Pancreas (tissue), 10 donors: ENCODE results near the gene GABARAPL2. TPM values are rescaled to one million over a fixed set of nuclear protein-coding genes. Genes with fewer than 3 reads are reported as not detected.

Experiments used
- ATAC-seq, 4 donors: fragments of 200-7000 bp; cut with Tn5 transposase; one replicate each; pipeline versions ENCODE4 v1.8.0 to v1.9.1; 2020; ENCODE audit warnings: mild to moderate bottlenecking in 4 of 4, moderate library complexity in 4 of 4
- DNase-seq, 6 donors: peaks; one replicate each; pipeline ENCODE4 v3.0.0-alpha.2; 2020
- FAIRE-seq: peaks from 2 replicates; lab custom pipeline; 2012; peaks lifted over from hg19 to GRCh38; lab: Jason Lieb, UNC
- H3K27ac ChIP-seq, 4 donors: fragments of 200-600 bp; sonication (generic); 1 replicate in 3 of 4; 2 replicates in 1 of 4; pipeline versions ENCODE4 v1.5.0 to v1.8.0; 2020
- H3K27me3 ChIP-seq, 4 donors: fragments of 200-600 bp; one replicate each; pipeline ENCODE4 v1.8.0; 2021
- H3K36me3 ChIP-seq, 3 donors: fragments of 200-600 bp; sonication (generic) in 1 of 3; one replicate each; pipeline versions ENCODE4 v1.5.0 to v1.8.0; 2020 to 2021
- H3K4me1 ChIP-seq, 3 donors: fragments of 200-600 bp; one replicate each; pipeline ENCODE4 v1.8.0; 2021
- H3K4me3 ChIP-seq, 4 donors: fragments of 200-600 bp; sonication (generic) in 2 of 4; one replicate each; pipeline versions ENCODE4 v1.5.0 to v1.8.0; 2020 to 2021
- H3K9me3 ChIP-seq, 4 donors: fragments of 200-600 bp; one replicate each; pipeline ENCODE4 v1.8.0; 2021
- CTCF ChIP-seq, 4 donors: fragments of 200-600 bp; sonication (generic) in 3 of 4; IDR thresholded peaks; one replicate each; pipeline versions ENCODE4 v1.5.0 to v1.8.0; 2021; ENCODE audit warnings: antibody characterized with exemption in 4 of 4
- WGBS, 2 donors: extraction: QIAGEN DNeasy Blood & Tissue Kit; methylation state at CpG; one replicate each; pipeline ENCODE4 v1.1.7; 2013; 5-methylcytosine and 5-hydroxymethylcytosine counted together
- intact Hi-C, 3 donors: fragments of 100-400 bp; cut with DNase I; formaldehyde crosslinking; loops; one replicate each; pipeline versions ENCODE4 v1.11.1 to v1.14.2; 2022
- polyA plus RNA-seq, 2 donors: library from polyadenylated mRNA; stranded (reverse); fragments of 200-250 nt; gene quantifications; one replicate each; pipeline ENCODE4 v1.2.3, GENCODE V29; 2013
- total RNA-seq, 6 donors: library from RNA; stranded (reverse); fragmentation: NEBNext Ultra II Directional in 4 of 6; extraction: Animal tissue kit (Norgen Biotek cat#: 25700) in 4 of 6; gene quantifications; one replicate each; pipeline versions ENCODE4 v1.2.1 to v1.2.4, GENCODE V29; 2021 to 2023
- donor health status: healthy with polysubstance abuse.
- donor health status: DM: no; HTN: no; CAD: no; lungs with moderate emphysema.
- donor health status: DM: no; HTN: no; CAD: no.
- donor health status: control.
- donor health status: control.
- donor health status: Bipolar disorder and iron deficiency.
- donor health status: DM: yes; HTN: yes; CAD: no.
- donor health status: DM: no; HTN: no; CAD: no.
- donor health status: DM: no; HTN: no; CAD: no.
- donor health status: DM: yes; HTN: yes; CAD: no.

The GABARAPL2 gene
- total and polyA plus RNA-seq, 8 donors = 29.9 to 117 (median 40.3) TPM

DNA sequence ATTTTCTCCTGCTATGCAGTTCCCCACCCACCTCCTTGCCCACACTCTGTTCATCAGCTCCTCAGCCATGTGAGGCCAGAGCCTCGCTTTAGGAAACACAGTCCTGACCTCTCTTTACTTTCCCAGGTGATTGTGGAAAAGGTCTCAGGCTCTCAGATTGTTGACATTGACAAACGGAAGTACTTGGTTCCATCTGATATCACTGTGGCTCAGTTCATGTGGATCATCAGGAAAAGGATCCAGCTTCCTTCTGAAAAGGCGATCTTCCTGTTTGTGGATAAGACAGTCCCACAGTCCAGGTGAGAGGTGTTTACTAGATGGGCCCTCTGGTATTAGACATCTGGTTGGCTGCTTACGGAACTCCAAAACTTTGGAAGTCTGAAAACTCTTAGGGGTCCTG, 1.7 kb downstream of the GABARAPL2 start:
- intact Hi-C loops = no loop called here
- no peak for FAIRE-seq
- Histone ChIP-seq H3K36me3 (peaks cover 0 to 28% (median 5%) of the 10 kb centered on the region in 3 donors), H3K27me3 (no peaks in the 10 kb centered on the region), H3K4me3 (no peak overlapping the region), H3K9me3 (no peaks in the 10 kb centered on the region), H3K27ac (no peak overlapping the region), H3K4me1 (peaks cover 0 to 23% (median 9%) of the 10 kb centered on the region in 3 donors)
- no peak for DNase-seq
- WGBS, 2 donors = 73 to 85% methylated on average over 4 of the region's 4 CpGs
- ATAC-seq = no peak
- TF ChIP-seq CTCF (IDR thresholded peaks at IDR 0.05) = no peak

- peaks cover 0 to 51% (median 10%) of the 10 kb centered on the region in 3 donors for H3K36me3 ChIP-seq
- H3K9me3 ChIP-seq = no peaks in the 10 kb centered on the region
- no peak overlapping the region for H3K4me3 ChIP-seq
- no peak for FAIRE-seq
- TF ChIP-seq CTCF (IDR thresholded peaks at IDR 0.05) = no peak
- no peak for DNase-seq
- H3K4me1 ChIP-seq = peaks cover 0 to 20% (median 9%) of the 10 kb centered on the region in 3 donors
- H3K27me3 ChIP-seq = no peaks in the 10 kb centered on the region
- H3K27ac ChIP-seq = peak overlapping the region in 1 of 4 donors; percentile 45
- no peak for ATAC-seq
- intact Hi-C loops = no loop called here
- WGBS, 2 donors = 63 to 69% methylated on average over 5 of the region's 5 CpGs
Measured at GRCh38 chr16:75570396-75571065, 4.4 kb downstream of the GABARAPL2 start.

GRCh38 chr16:75572864-75573542, 6.8 kb downstream of the GABARAPL2 start:
- H3K27me3 ChIP-seq = no peaks in the 10 kb centered on the region
- no peak overlapping the region for H3K4me3 ChIP-seq
- FAIRE-seq (no peak), ATAC-seq (no peak), DNase-seq (no peak)
- peaks cover 0 to 16% (median 0%) of the 10 kb centered on the region in 3 donors for H3K4me1 ChIP-seq
- no peak overlapping the region for H3K27ac ChIP-seq
- no peak for TF ChIP-seq CTCF (IDR thresholded peaks at IDR 0.05)
- peaks cover 0 to 65% (median 10%) of the 10 kb centered on the region in 3 donors for H3K36me3 ChIP-seq
- intact Hi-C loops = no loop called here
- WGBS, 2 donors = 74 to 78% methylated on average over 3 of the region's 3 CpGs
- H3K9me3 ChIP-seq = no peaks in the 10 kb centered on the region

DNA sequence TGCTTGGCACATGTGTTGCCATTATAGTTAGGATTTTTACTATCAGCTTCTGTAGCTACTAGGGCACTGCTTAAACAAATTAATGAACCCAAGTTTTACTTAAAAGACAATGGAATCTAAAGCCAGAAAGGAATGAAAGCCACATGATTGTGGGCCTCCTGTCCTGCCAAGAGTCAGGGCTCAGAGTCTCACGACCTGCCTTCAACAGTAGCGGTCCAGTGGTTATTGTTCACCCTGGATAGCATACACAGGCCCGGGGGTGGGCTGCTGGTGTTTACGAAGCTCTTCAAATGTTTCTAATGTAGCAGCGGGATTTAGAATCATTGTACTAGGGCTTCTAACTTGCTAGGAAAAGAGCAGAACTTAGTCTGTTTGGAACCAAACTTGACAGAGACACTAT, 7.8 kb downstream of the GABARAPL2 start:
- Histone ChIP-seq H3K9me3 (no peaks in the 10 kb centered on the region), H3K36me3 (peaks cover 0 to 69% (median 10%) of the 10 kb centered on the region in 3 donors), H3K4me1 (peaks cover 0 to 9% (median 0%) of the 10 kb centered on the region in 3 donors), H3K27ac (no peak overlapping the region), H3K27me3 (no peaks in the 10 kb centered on the region), H3K4me3 (no peak overlapping the region)
- WGBS, 2 donors = 85 to 89% methylated on average over 5 of the region's 5 CpGs
- no peak for TF ChIP-seq CTCF (IDR thresholded peaks at IDR 0.05)
- ATAC-seq (no peak), FAIRE-seq (no peak), DNase-seq (no peak)
- intact Hi-C loops = no loop called here

- no peak for TF ChIP-seq CTCF (IDR thresholded peaks at IDR 0.05)
Measured at GRCh38 chr16:75575958-75576357, 9.8 kb downstream of the GABARAPL2 start.

More at GRCh38 chr16:75575958-75576357, 9.8 kb downstream of the GABARAPL2 start:
- DNase-seq = no peak
- Histone ChIP-seq H3K4me3 (no peak overlapping the region), H3K9me3 (no peaks in the 10 kb centered on the region), H3K27ac (no peak overlapping the region), H3K4me1 (peaks cover 0 to 5% (median 0%) of the 10 kb centered on the region in 3 donors), H3K36me3 (peaks cover 0 to 66% (median 10%) of the 10 kb centered on the region in 3 donors), H3K27me3 (no peaks in the 10 kb centered on the region)
- WGBS, 2 donors = 67 to 77% methylated on average over 3 of the region's 3 CpGs
- no peak for FAIRE-seq
- ATAC-seq = no peak
- intact Hi-C loops = no loop called here
